HG02973 (cell line): Measurements from ENCODE around the gene KCNQ4.

ENCODE experiments used
- ATAC-seq: cut with Tn5 transposase; IDR thresholded peaks from one replicate; pipeline ENCODE4 v1.9.1; 2021; ENCODE audit warnings: moderate library complexity; ENCODE audit not compliant: unreplicated experiment

Gene KCNQ4

GRCh38 chr1:40887652-40888051 lies 104.1 kb downstream of the KCNQ4 start:
- ATAC-seq = no peak
